ENCODE measurements around the gene MGMT. TPM values are rescaled to one million over a fixed set of nuclear protein-coding genes. Genes with fewer than 3 reads are reported as not detected.

MGMT gene
- polyA plus RNA-seq, 1 donor from 2014 or later: 0.94 TPM

DNA sequence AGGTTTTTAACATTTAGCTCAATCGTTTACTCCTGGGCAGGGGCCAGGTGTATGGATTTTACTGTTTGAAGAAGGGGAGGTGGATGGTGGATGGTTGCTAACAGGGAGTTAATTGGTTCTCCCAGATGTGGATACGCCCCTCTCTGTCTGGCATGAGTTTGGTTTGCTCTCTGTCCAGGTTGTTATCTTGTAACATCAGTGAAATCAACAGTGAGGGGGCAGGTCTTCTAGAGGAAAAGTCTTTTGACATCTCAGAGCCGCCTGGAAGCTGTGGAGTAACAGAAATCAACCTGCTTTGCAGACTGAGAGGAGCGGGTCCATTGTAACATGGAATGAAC lies 243.4 kb downstream of the MGMT start:
- Histone ChIP-seq H3K27me3 (ENCODE audit: insufficient read depth, low read depth, low read length) (no peaks in the 10 kb centered on the region), H3K4me2 (ENCODE audit: low read length) (no peak overlapping the region), H2AFZ (ENCODE audit: low read depth, low read length) (no peak overlapping the region), H3K9me3 (ENCODE audit: low read length) (no peaks in the 10 kb centered on the region), H3K79me2 (replicated peaks; ENCODE audit: insufficient read depth, low read length) (no peaks in the 10 kb centered on the region), H3K27ac (ENCODE audit: low read length) (no peak overlapping the region), H3K4me3 (ENCODE audit: low read length) (no peak overlapping the region), H3K36me3 (ENCODE audit: insufficient read depth, low read length) (no peaks in the 10 kb centered on the region), H3F3A (ENCODE audit: insufficient read depth, low read length, poor library complexity, severe bottlenecking) (no peaks in the 10 kb centered on the region), H4K20me1 (ENCODE audit: insufficient read depth) (no peaks in the 10 kb centered on the region), H3K9ac (ENCODE audit: low read length) (no peak overlapping the region), H3K9me2 (ENCODE audit: insufficient read depth, low read length) (no peaks in the 10 kb centered on the region)
- TF ChIP-seq, protein P1, sequence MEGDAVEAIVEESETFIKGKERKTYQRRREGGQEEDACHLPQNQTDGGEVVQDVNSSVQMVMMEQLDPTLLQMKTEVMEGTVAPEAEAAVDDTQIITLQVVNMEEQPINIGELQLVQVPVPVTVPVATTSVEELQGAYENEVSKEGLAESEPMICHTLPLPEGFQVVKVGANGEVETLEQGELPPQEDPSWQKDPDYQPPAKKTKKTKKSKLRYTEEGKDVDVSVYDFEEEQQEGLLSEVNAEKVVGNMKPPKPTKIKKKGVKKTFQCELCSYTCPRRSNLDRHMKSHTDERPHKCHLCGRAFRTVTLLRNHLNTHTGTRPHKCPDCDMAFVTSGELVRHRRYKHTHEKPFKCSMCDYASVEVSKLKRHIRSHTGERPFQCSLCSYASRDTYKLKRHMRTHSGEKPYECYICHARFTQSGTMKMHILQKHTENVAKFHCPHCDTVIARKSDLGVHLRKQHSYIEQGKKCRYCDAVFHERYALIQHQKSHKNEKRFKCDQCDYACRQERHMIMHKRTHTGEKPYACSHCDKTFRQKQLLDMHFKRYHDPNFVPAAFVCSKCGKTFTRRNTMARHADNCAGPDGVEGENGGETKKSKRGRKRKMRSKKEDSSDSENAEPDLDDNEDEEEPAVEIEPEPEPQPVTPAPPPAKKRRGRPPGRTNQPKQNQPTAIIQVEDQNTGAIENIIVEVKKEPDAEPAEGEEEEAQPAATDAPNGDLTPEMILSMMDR (IDR thresholded peaks at IDR 0.05; ENCODE audit: poor library complexity, severe bottlenecking): no peak
- TF ChIP-seq SMC3 (conservative IDR thresholded peaks at IDR 0.05; ENCODE audit: poor library complexity) (no peak), POLR2AphosphoS5 (IDR thresholded peaks at IDR 0.05) (no peak), EP300 (conservative IDR thresholded peaks at IDR 0.05; ENCODE audit: poor library complexity, severe bottlenecking) (no peak), TAF1 (IDR thresholded peaks at IDR 0.05; ENCODE audit: low read depth) (no peak), RAD21 (conservative IDR thresholded peaks at IDR 0.05) (no peak), EZH2 (IDR thresholded peaks at IDR 0.05; ENCODE audit: borderline replicate concordance, insufficient read depth, low read length, poor library complexity, severe bottlenecking) (no peak), MXI1 (conservative IDR thresholded peaks at IDR 0.05; ENCODE audit: poor library complexity, severe bottlenecking) (no peak)
- TF ChIP-seq, protein P2, sequence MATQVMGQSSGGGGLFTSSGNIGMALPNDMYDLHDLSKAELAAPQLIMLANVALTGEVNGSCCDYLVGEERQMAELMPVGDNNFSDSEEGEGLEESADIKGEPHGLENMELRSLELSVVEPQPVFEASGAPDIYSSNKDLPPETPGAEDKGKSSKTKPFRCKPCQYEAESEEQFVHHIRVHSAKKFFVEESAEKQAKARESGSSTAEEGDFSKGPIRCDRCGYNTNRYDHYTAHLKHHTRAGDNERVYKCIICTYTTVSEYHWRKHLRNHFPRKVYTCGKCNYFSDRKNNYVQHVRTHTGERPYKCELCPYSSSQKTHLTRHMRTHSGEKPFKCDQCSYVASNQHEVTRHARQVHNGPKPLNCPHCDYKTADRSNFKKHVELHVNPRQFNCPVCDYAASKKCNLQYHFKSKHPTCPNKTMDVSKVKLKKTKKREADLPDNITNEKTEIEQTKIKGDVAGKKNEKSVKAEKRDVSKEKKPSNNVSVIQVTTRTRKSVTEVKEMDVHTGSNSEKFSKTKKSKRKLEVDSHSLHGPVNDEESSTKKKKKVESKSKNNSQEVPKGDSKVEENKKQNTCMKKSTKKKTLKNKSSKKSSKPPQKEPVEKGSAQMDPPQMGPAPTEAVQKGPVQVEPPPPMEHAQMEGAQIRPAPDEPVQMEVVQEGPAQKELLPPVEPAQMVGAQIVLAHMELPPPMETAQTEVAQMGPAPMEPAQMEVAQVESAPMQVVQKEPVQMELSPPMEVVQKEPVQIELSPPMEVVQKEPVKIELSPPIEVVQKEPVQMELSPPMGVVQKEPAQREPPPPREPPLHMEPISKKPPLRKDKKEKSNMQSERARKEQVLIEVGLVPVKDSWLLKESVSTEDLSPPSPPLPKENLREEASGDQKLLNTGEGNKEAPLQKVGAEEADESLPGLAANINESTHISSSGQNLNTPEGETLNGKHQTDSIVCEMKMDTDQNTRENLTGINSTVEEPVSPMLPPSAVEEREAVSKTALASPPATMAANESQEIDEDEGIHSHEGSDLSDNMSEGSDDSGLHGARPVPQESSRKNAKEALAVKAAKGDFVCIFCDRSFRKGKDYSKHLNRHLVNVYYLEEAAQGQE (IDR thresholded peaks at IDR 0.05; ENCODE audit: borderline replicate concordance): no peak

DNA sequence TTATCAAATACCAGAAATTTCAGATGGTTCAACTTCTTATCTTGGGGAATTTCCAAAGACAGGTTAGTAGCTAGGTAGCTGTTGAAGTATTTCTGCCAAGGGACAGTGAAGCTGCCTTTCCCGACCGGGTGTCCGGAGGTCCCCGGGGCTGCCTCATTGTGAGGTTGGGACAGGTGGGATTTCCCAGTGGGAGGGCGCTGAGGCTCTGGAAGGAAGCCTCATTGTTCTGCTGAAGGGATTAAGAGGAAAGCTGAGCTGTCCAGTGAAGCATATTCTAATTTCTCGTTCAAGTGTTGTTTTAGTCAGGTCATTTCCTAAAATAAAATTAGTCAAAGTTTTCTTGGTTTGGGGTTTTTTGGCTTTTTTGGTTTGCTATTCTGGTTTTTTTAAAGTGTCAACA lies 244.2 kb downstream of the MGMT start:
- no peaks in the 10 kb centered on the region for H3K79me2 ChIP-seq (replicated peaks; ENCODE audit: insufficient read depth, low read length)
- TF ChIP-seq EZH2 (IDR thresholded peaks at IDR 0.05; ENCODE audit: borderline replicate concordance, insufficient read depth, low read length, poor library complexity, severe bottlenecking) (no peak), TAF1 (IDR thresholded peaks at IDR 0.05; ENCODE audit: low read depth) (no peak), MXI1 (conservative IDR thresholded peaks at IDR 0.05; ENCODE audit: poor library complexity, severe bottlenecking) (no peak), SMC3 (conservative IDR thresholded peaks at IDR 0.05; ENCODE audit: poor library complexity) (no peak), EP300 (conservative IDR thresholded peaks at IDR 0.05; ENCODE audit: poor library complexity, severe bottlenecking) (no peak), RAD21 (conservative IDR thresholded peaks at IDR 0.05) (no peak), POLR2AphosphoS5 (IDR thresholded peaks at IDR 0.05) (no peak)
- TF ChIP-seq, protein P2 (IDR thresholded peaks at IDR 0.05; ENCODE audit: borderline replicate concordance): no peak
- TF ChIP-seq, protein P1 (IDR thresholded peaks at IDR 0.05; ENCODE audit: poor library complexity, severe bottlenecking): no peak
- no peak overlapping the region for H3K4me2 ChIP-seq (ENCODE audit: low read length)
- H4K20me1 ChIP-seq (ENCODE audit: insufficient read depth): no peaks in the 10 kb centered on the region
- no peak overlapping the region for H3K27ac ChIP-seq (ENCODE audit: low read length)
- no peak overlapping the region for H3K4me3 ChIP-seq (ENCODE audit: low read length)
- no peaks in the 10 kb centered on the region for H3K36me3 ChIP-seq (ENCODE audit: insufficient read depth, low read length)
- no peak overlapping the region for H2AFZ ChIP-seq (ENCODE audit: low read depth, low read length)
- no peaks in the 10 kb centered on the region for H3K9me3 ChIP-seq (ENCODE audit: low read length)
- no peak overlapping the region for H3K9ac ChIP-seq (ENCODE audit: low read length)
- H3F3A ChIP-seq (ENCODE audit: insufficient read depth, low read length, poor library complexity, severe bottlenecking): no peaks in the 10 kb centered on the region
- H3K27me3 ChIP-seq (ENCODE audit: insufficient read depth, low read depth, low read length): no peaks in the 10 kb centered on the region
- no peaks in the 10 kb centered on the region for H3K9me2 ChIP-seq (ENCODE audit: insufficient read depth, low read length)

All from neural cell (in vitro differentiated cells).